Keratinocyte (primary cell): ENCODE results near the gene YTHDF2. TPM values are rescaled to one million over a fixed set of nuclear protein-coding genes. Genes with fewer than 3 reads are reported as not detected.
"Not testable (repeated sequence)": the region's sequence is repeated elsewhere in the genome, so short reads cannot be mapped to it uniquely, and the experiment has no call there.

Source experiments
- DNase-seq: peaks from one replicate; pipeline ENCODE4 v3.0.0-alpha.2; 2011; ENCODE audit warnings: low read depth, missing footprints, low spot score
- FAIRE-seq: peaks from 2 replicates; lab custom pipeline; 2011; peaks lifted over from hg19 to GRCh38; lab: Jason Lieb, UNC
- H2AFZ ChIP-seq: 2 replicates; pipeline ENCODE4 v1.6.0; 2012; ENCODE audit warnings: low read length, control low read depth, inconsistent platforms; ENCODE audit not compliant: control insufficient read depth
- H3K27ac ChIP-seq: 2 replicates; pipeline ENCODE4 v1.5.1; 2011; ENCODE audit warnings: low read length; ENCODE audit not compliant: control insufficient read depth, insufficient read depth
- H3K27me3 ChIP-seq: 3 replicates; pipeline ENCODE4 v1.6.0; 2011; ENCODE audit warnings: low read length; ENCODE audit not compliant: control insufficient read depth, insufficient read depth; ENCODE audit errors: extremely low read depth
- H3K36me3 ChIP-seq, 2 experiments: 2 replicates in 1 of 2; 3 replicates in 1 of 2; pipeline ENCODE4 v1.5.1; 2011; ENCODE audit warnings: low read length in 2 of 2, mild to moderate bottlenecking in 1 of 2; ENCODE audit not compliant: control insufficient read depth in 2 of 2, insufficient read depth in 2 of 2; ENCODE audit errors: extremely low read depth in 1 of 2
- H3K4me1 ChIP-seq: 3 replicates; pipeline ENCODE4 v1.5.1; 2011; ENCODE audit warnings: low read length; ENCODE audit not compliant: control insufficient read depth, insufficient read depth; ENCODE audit errors: extremely low read depth
- H3K4me2 ChIP-seq: 3 replicates; pipeline ENCODE4 v1.6.0; 2011; ENCODE audit warnings: low read depth, low read length; ENCODE audit not compliant: control insufficient read depth, insufficient read depth; ENCODE audit errors: extremely low read depth
- H3K4me3 ChIP-seq, 3 experiments: fragments of 200-600 bp in 1 of 3; sonication (generic) in 1 of 3; 2 replicates in 2 of 3; 3 replicates in 1 of 3; pipeline ENCODE4 v1.5.1; 2011 to 2016; ENCODE audit warnings: low read length in 3 of 3, mild to moderate bottlenecking in 3 of 3, control low read depth in 2 of 3, inconsistent platforms in 1 of 3, low read depth in 1 of 3, mixed read lengths in 1 of 3, mixed run types in 1 of 3, moderate library complexity in 1 of 3; ENCODE audit not compliant: control insufficient read depth in 2 of 3, insufficient read depth in 2 of 3; ENCODE audit errors: extremely low read depth in 1 of 3
- H3K79me2 ChIP-seq: 2 replicates; pipeline ENCODE4 v1.6.0; 2012; ENCODE audit warnings: low read length; ENCODE audit not compliant: control insufficient read depth, insufficient read depth
- H3K9ac ChIP-seq: 3 replicates; pipeline ENCODE4 v1.6.0; 2011; ENCODE audit warnings: low read length; ENCODE audit not compliant: control insufficient read depth, insufficient read depth; ENCODE audit errors: extremely low read depth
- H3K9me1 ChIP-seq: 3 replicates; pipeline ENCODE4 v1.6.0; 2011; ENCODE audit warnings: low read length; ENCODE audit not compliant: control insufficient read depth, insufficient read depth; ENCODE audit errors: extremely low read depth
- H3K9me3 ChIP-seq: 2 replicates; pipeline ENCODE4 v1.5.1; 2012; ENCODE audit warnings: low read depth, low read length; ENCODE audit not compliant: control insufficient read depth
- H4K20me1 ChIP-seq: 3 replicates; pipeline ENCODE4 v1.6.0; 2011; ENCODE audit warnings: low read length; ENCODE audit not compliant: control insufficient read depth, insufficient read depth; ENCODE audit errors: extremely low read depth
- CTCF ChIP-seq, 3 experiments: IDR thresholded peaks in 1 of 3; conservative IDR thresholded peaks in 1 of 3; optimal IDR thresholded peaks in 1 of 3; 2 replicates in 2 of 3; 3 replicates in 1 of 3; pipeline versions ENCODE3 to v1.5.1; 2011; ENCODE audit warnings: low read length in 3 of 3, mild to moderate bottlenecking in 3 of 3, moderate library complexity in 2 of 3, control low read depth in 1 of 3, inconsistent platforms in 1 of 3; ENCODE audit not compliant: insufficient read depth in 2 of 3; ENCODE audit errors: extremely low read depth in 1 of 3
- EZH2 ChIP-seq: IDR thresholded peaks from one replicate; pipeline ENCODE4 v1.6.1; 2012; ENCODE audit warnings: inconsistent platforms, mild to moderate bottlenecking, low read length, moderate library complexity
- dilution Hi-C: fragments of 300-500 bp; cut with MboI; formaldehyde crosslinking; loops from one replicate; pipeline ENCODE4 v1.7.0; 2020; ENCODE audit warnings: low sequenced_read_pairs; ENCODE audit not compliant: extremely low pct_ligation_motif_present
- polyA plus RNA-seq, 5 experiments: library from polyadenylated mRNA; depleted of rRNA in 3 of 5; stranded (reverse) in 3 of 5; stranded (forward) in 1 of 5; unstranded in 1 of 5; fragments of >200 nt; gene quantifications; 1 replicate in 1 of 5; 2 replicates in 3 of 5; 3 replicates in 1 of 5; pipeline versions ENCODE4 v1.2.1 to v1.2.3, GENCODE V29; 2011 to 2012; ENCODE audit warnings: missing spikeins in 2 of 5, low read depth in 1 of 5, low replicate concordance in 1 of 5

YTHDF2 gene
- polyA plus RNA-seq, 1 donor (not counting 4 experiments of a cell fraction or from before 2014, with no cell fraction given) = 88.0 TPM

GRCh38 chr1:28790377-28791035 lies 53.8 kb downstream of the YTHDF2 start:
- Histone ChIP-seq H3K27ac (no peak overlapping the region), H3K4me1 (no peaks in the 10 kb centered on the region), H3K27me3 (peaks cover 11% of the 10 kb centered on the region), H3K9me3 (no peaks in the 10 kb centered on the region), H3K4me2 (no peak overlapping the region), H3K79me2 (no peaks in the 10 kb centered on the region), H3K9ac (no peak overlapping the region), H3K36me3 (no peaks in the 10 kb centered on the region), H2AFZ (no peak overlapping the region), H3K4me3 (no peak overlapping the region), H3K9me1 (no peaks in the 10 kb centered on the region), H4K20me1 (no peaks in the 10 kb centered on the region)
- dilution Hi-C loops = loop anchor here (10.0 kb wide), 1 partner anchor 54 kb away; no protein-coding TSS in a partner anchor
- FAIRE-seq (no peak), DNase-seq (no peak)
- TF ChIP-seq CTCF (optimal IDR thresholded peaks at IDR 0.05 in 1 of 3, IDR thresholded peaks at IDR 0.05 in 1 of 3, conservative IDR thresholded peaks at IDR 0.05 in 1 of 3; ENCODE audit: extremely low read depth in 1 of 3, insufficient read depth in 2 of 3, low read length in 3 of 3) = no peak
- no peak for TF ChIP-seq EZH2

- not testable (repeated sequence) for H3K36me3 ChIP-seq, FAIRE-seq, H3K79me2 ChIP-seq, H3K9ac ChIP-seq, DNase-seq, H3K27ac ChIP-seq, H3K4me2 ChIP-seq, H2AFZ ChIP-seq, H3K9me3 ChIP-seq, H3K9me1 ChIP-seq, H3K4me1 ChIP-seq, H4K20me1 ChIP-seq, H3K4me3 ChIP-seq
- dilution Hi-C loops = loop anchor here (10.0 kb wide), 1 partner anchor 53 kb away; no protein-coding TSS in a partner anchor
- peaks cover 11% of the 10 kb centered on the region for H3K27me3 ChIP-seq
Measured at GRCh38 chr1:28791929-28792328, 55.2 kb downstream of the YTHDF2 start.
